Trophoblast cell (in vitro differentiated cells and primary cell): ENCODE measurements around the gene CAV1.

Experiments used
- DNase-seq, 2 donors: peaks; one replicate each; pipeline ENCODE4 v3.0.0-alpha.2; 2016
- H2AFZ ChIP-seq: 2 replicates; pipeline ENCODE4 v1.6.1; 2013; ENCODE audit warnings: low read length, moderate library complexity, mild to moderate bottlenecking; ENCODE audit not compliant: insufficient read depth, poor library complexity
- H2AK5ac ChIP-seq: 2 replicates; pipeline ENCODE4 v1.6.1; 2013; ENCODE audit warnings: mild to moderate bottlenecking, low read length
- H2BK120ac ChIP-seq: 2 replicates; pipeline ENCODE4 v1.6.1; 2013; ENCODE audit warnings: low read length, mild to moderate bottlenecking, moderate library complexity; ENCODE audit not compliant: insufficient read depth, poor library complexity
- H2BK12ac ChIP-seq: 2 replicates; pipeline ENCODE4 v1.6.1; 2013; ENCODE audit warnings: mild to moderate bottlenecking, low read length, moderate library complexity
- H2BK5ac ChIP-seq: 2 replicates; pipeline ENCODE4 v1.6.1; 2013; ENCODE audit warnings: low read length, low read depth, moderate library complexity, mild to moderate bottlenecking; ENCODE audit not compliant: poor library complexity
- H3K14ac ChIP-seq: 2 replicates; pipeline ENCODE4 v1.6.1; 2013; ENCODE audit warnings: mild to moderate bottlenecking, low read length
- H3K18ac ChIP-seq: 2 replicates; pipeline ENCODE4 v1.6.1; 2013; ENCODE audit warnings: mild to moderate bottlenecking, low read length
- H3K23ac ChIP-seq: 2 replicates; pipeline ENCODE4 v1.6.1; 2013; ENCODE audit warnings: low read length
- H3K27ac ChIP-seq: 2 replicates; pipeline ENCODE4 v1.5.1; 2013; ENCODE audit warnings: low read depth, mild to moderate bottlenecking, inconsistent platforms, low read length, moderate library complexity
- H3K27me3 ChIP-seq: 2 replicates; pipeline ENCODE4 v1.6.1; 2013; ENCODE audit warnings: inconsistent platforms, mild to moderate bottlenecking, low read length, moderate library complexity; ENCODE audit not compliant: insufficient read depth
- H3K36me3 ChIP-seq, 2 experiments: 1 replicate in 1 of 2; 2 replicates in 1 of 2; pipeline ENCODE4 v1.6.1; 2013; ENCODE audit warnings: low read length in 2 of 2, mild to moderate bottlenecking in 2 of 2, moderate library complexity in 1 of 2; ENCODE audit not compliant: insufficient read depth in 2 of 2, control insufficient read depth in 1 of 2
- H3K4ac ChIP-seq: 2 replicates; pipeline ENCODE4 v1.6.1; 2013; ENCODE audit warnings: low read depth, mild to moderate bottlenecking, low read length, moderate library complexity
- H3K4me1 ChIP-seq, 2 experiments: 1 replicate in 1 of 2; 2 replicates in 1 of 2; pipeline ENCODE4 v1.6.1; 2013; ENCODE audit warnings: low read length in 2 of 2, mild to moderate bottlenecking in 2 of 2, moderate library complexity in 1 of 2; ENCODE audit not compliant: insufficient read depth in 2 of 2, control insufficient read depth in 1 of 2
- H3K4me2 ChIP-seq: 2 replicates; pipeline ENCODE4 v1.6.1; 2013; ENCODE audit warnings: inconsistent platforms, mild to moderate bottlenecking, low read length, moderate library complexity
- H3K4me3 ChIP-seq: 2 replicates; pipeline ENCODE4 v1.5.1; 2013; ENCODE audit warnings: mild to moderate bottlenecking, low read depth, low read length, inconsistent platforms
- H3K79me1 ChIP-seq: one replicate; pipeline ENCODE4 v1.6.1; 2013; ENCODE audit warnings: low read length
- H3K79me2 ChIP-seq: 2 replicates; pipeline ENCODE4 v1.6.1; 2013; ENCODE audit warnings: low read length, mild to moderate bottlenecking; ENCODE audit not compliant: control insufficient read depth, insufficient read depth, poor library complexity
- H3K9ac ChIP-seq: 2 replicates; pipeline ENCODE4 v1.6.1; 2013; ENCODE audit warnings: mild to moderate bottlenecking, low read length
- H3K9me3 ChIP-seq: 2 replicates; pipeline ENCODE4 v1.6.1; 2013; ENCODE audit warnings: low read depth, mild to moderate bottlenecking, control low read depth, inconsistent platforms, low read length; ENCODE audit not compliant: insufficient read depth
- H4K12ac ChIP-seq: 2 replicates; pipeline ENCODE4 v1.6.1; 2013; ENCODE audit warnings: low read depth, mild to moderate bottlenecking, low read length, moderate library complexity
- H4K8ac ChIP-seq: 2 replicates; pipeline ENCODE4 v1.6.1; 2013; ENCODE audit warnings: low read depth, mild to moderate bottlenecking, low read length, moderate library complexity
- H4K91ac ChIP-seq: one replicate; pipeline ENCODE4 v1.6.1; 2013; ENCODE audit warnings: low read depth, mild to moderate bottlenecking, low read length, moderate library complexity
- WGBS: extraction: QIAGEN DNeasy Blood & Tissue Kit; methylation state at CpG from one replicate; pipeline ENCODE4 v1.1.7; 2013; ENCODE audit warnings: missing lambda C conversion rate; ENCODE audit not compliant: insufficient read length, insufficient coverage; ENCODE audit errors: extremely low coverage; 5-methylcytosine and 5-hydroxymethylcytosine counted together

CAV1 gene

GRCh38 chr7:116496653-116497052, 28.2 kb upstream of the CAV1 start:
- H2AFZ ChIP-seq: no peak overlapping the region
- H2BK5ac ChIP-seq: no peak overlapping the region
- H3K4me1 ChIP-seq: peaks cover 0 to 5% of the 10 kb centered on the region in 2 experiments
- no peak overlapping the region for H4K8ac ChIP-seq
- no peaks in the 10 kb centered on the region for H3K36me3 ChIP-seq
- H3K9me3 ChIP-seq: no peaks in the 10 kb centered on the region
- no peak overlapping the region for H3K18ac ChIP-seq
- H4K91ac ChIP-seq: no peak overlapping the region
- H3K27ac ChIP-seq: no peak overlapping the region
- no peak overlapping the region for H3K9ac ChIP-seq
- WGBS: no CpG with 5 or more reads among the region's 6 CpGs
- H2BK12ac ChIP-seq: no peak overlapping the region
- no peaks in the 10 kb centered on the region for H3K27me3 ChIP-seq
- peaks cover 5% of the 10 kb centered on the region for H3K79me1 ChIP-seq
- H3K14ac ChIP-seq: no peak overlapping the region
- no peak for DNase-seq
- H2BK120ac ChIP-seq: no peak overlapping the region
- no peak overlapping the region for H2AK5ac ChIP-seq
- no peak overlapping the region for H3K4me3 ChIP-seq
- H3K23ac ChIP-seq: no peak overlapping the region
- H3K79me2 ChIP-seq: no peaks in the 10 kb centered on the region
- H3K4ac ChIP-seq: no peak overlapping the region
- H3K4me2 ChIP-seq: no peak overlapping the region
- no peak overlapping the region for H4K12ac ChIP-seq

- Histone ChIP-seq H3K9ac (no peak overlapping the region), H3K4me3 (no peak overlapping the region), H3K4ac (no peak overlapping the region), H3K27ac (no peak overlapping the region), H3K23ac (no peak overlapping the region), H3K4me2 (no peak overlapping the region), H3K9me3 (no peaks in the 10 kb centered on the region), H3K4me1 (peaks cover 0 to 5% of the 10 kb centered on the region in 2 experiments), H4K91ac (no peak overlapping the region), H3K18ac (no peak overlapping the region), H2AK5ac (no peak overlapping the region), H4K12ac (no peak overlapping the region), H3K27me3 (no peaks in the 10 kb centered on the region), H2AFZ (no peak overlapping the region), H2BK120ac (no peak overlapping the region), H3K36me3 (no peaks in the 10 kb centered on the region), H3K79me1 (peaks cover 5% of the 10 kb centered on the region), H2BK5ac (no peak overlapping the region), H3K14ac (no peak overlapping the region), H3K79me2 (no peaks in the 10 kb centered on the region), H4K8ac (no peak overlapping the region), H2BK12ac (no peak overlapping the region)
- no CpG with 5 or more reads among the region's 1 CpG for WGBS
- DNase-seq: peak in 1 of 2 donors; percentile 21
These were observed 27.1 kb upstream of the CAV1 start for GRCh38 chr7:116497708-116498107.

- no CpG with 5 or more reads among the region's 86 CpGs for WGBS
- Histone ChIP-seq H2AK5ac (no peak within 1 kb of the TSS), H2BK5ac (no peak within 1 kb of the TSS)
These were observed 25.4 kb upstream of the CAV1 start, which contains the start of gene CAV2 for GRCh38 chr7:116499168-116500077. Gene CAV2 (plus strand): TSS chr7:116499738. CDS start chr7:116499782, 44 bp downstream.

GRCh38 chr7:116500078-116500853, 24.6 kb upstream of the CAV1 start:
- peak overlapping the region; percentile 80 for H3K4me2 ChIP-seq
- peak overlapping the region; percentile 58 for H2AFZ ChIP-seq
- no peaks in the 10 kb centered on the region for H3K27me3 ChIP-seq
- no peaks in the 10 kb centered on the region for H3K36me3 ChIP-seq
- H3K9me3 ChIP-seq: no peaks in the 10 kb centered on the region
- DNase-seq: peak; percentile 30 to 62
- peaks cover 0 to 5% of the 10 kb centered on the region in 2 experiments for H3K4me1 ChIP-seq
- H2BK5ac ChIP-seq: no peak overlapping the region
- H4K8ac ChIP-seq: peak overlapping the region; percentile 51
- peak overlapping the region; percentile 84 for H3K4me3 ChIP-seq
- no peak overlapping the region for H2AK5ac ChIP-seq
- no peak overlapping the region for H3K23ac ChIP-seq
- no peak overlapping the region for H3K4ac ChIP-seq
- peaks cover 5% of the 10 kb centered on the region for H3K79me1 ChIP-seq
- H4K12ac ChIP-seq: no peak overlapping the region
- no peak overlapping the region for H2BK12ac ChIP-seq
- H3K9ac ChIP-seq: peak overlapping the region; percentile 6
- peak overlapping the region; percentile 12 for H3K18ac ChIP-seq
- H4K91ac ChIP-seq: peak overlapping the region; percentile 38
- H3K27ac ChIP-seq: no peak overlapping the region
- no CpG with 5 or more reads among the region's 36 CpGs for WGBS
- H3K79me2 ChIP-seq: no peaks in the 10 kb centered on the region
- peak overlapping the region; percentile 43 for H2BK120ac ChIP-seq
- peak overlapping the region; percentile 33 for H3K14ac ChIP-seq

More at GRCh38 chr7:116499168-116500077, 25.4 kb upstream of the CAV1 start, which contains the start of gene CAV2:
- H3K27me3 ChIP-seq: no peaks in the 10 kb centered on the region
- H3K79me2 ChIP-seq: no peaks in the 10 kb centered on the region
- DNase-seq: peak; percentile 57 to 65
- H2AFZ ChIP-seq: peak within 1 kb of the TSS; percentile 71
- peak within 1 kb of the TSS; percentile 80 for H3K4me2 ChIP-seq
- peak within 1 kb of the TSS; percentile 38 for H4K91ac ChIP-seq
- no peak within 1 kb of the TSS for H4K12ac ChIP-seq
- H3K14ac ChIP-seq: peak within 1 kb of the TSS; percentile 33
- H4K8ac ChIP-seq: peak within 1 kb of the TSS; percentile 54
- no peaks in the 10 kb centered on the region for H3K36me3 ChIP-seq
- H2BK12ac ChIP-seq: peak within 1 kb of the TSS; percentile 6
- H3K4ac ChIP-seq: no peak within 1 kb of the TSS
- H3K23ac ChIP-seq: no peak within 1 kb of the TSS
- H3K18ac ChIP-seq: peak within 1 kb of the TSS; percentile 12
- peaks cover 5% of the 10 kb centered on the region for H3K79me1 ChIP-seq
- peak within 1 kb of the TSS; percentile 43 for H2BK120ac ChIP-seq
- no peaks in the 10 kb centered on the region for H3K9me3 ChIP-seq
- peaks cover 0 to 5% of the 10 kb centered on the region in 2 experiments for H3K4me1 ChIP-seq
- H3K4me3 ChIP-seq: peak within 1 kb of the TSS; percentile 84
- no peak within 1 kb of the TSS for H3K27ac ChIP-seq
- peak within 1 kb of the TSS; percentile 35 for H3K9ac ChIP-seq
